Central memory CD8-positive, alpha-beta T cell (primary cell): ENCODE results near the gene LIMK1.
"Not testable (repeated sequence)": the region's sequence is repeated elsewhere in the genome, so short reads cannot be mapped to it uniquely, and the experiment has no call there.

Experiments used
- ATAC-seq: fragments of 150-1000 bp; cut with Tn5 transposase; replicated peaks from 2 replicates; pipeline ENCODE4 v1.10.0; 2022; ENCODE audit warnings: mild to moderate bottlenecking, moderate FRiP score, moderate number of reproducible peaks; ENCODE audit not compliant: poor library complexity, severe bottlenecking; ENCODE audit errors: extremely low read depth
- DNase-seq, 2 donors: peaks; one replicate each; pipeline ENCODE4 v3.0.0; 2021; ENCODE audit warnings: low spot score in 2 of 2
- H3K27ac Mint-ChIP-seq: one replicate; pipeline ENCODE4 v1.8.0; 2022; ENCODE audit warnings: low read depth, mild to moderate bottlenecking, moderate library complexity, mixed read lengths
- H3K27me3 Mint-ChIP-seq: one replicate; pipeline ENCODE4 v1.8.0; 2022; ENCODE audit warnings: mixed read lengths
- H3K36me3 Mint-ChIP-seq: one replicate; pipeline ENCODE4 v1.8.0; 2022; ENCODE audit warnings: mild to moderate bottlenecking, moderate library complexity, mixed read lengths; ENCODE audit not compliant: insufficient read depth
- H3K4me1 Mint-ChIP-seq: one replicate; pipeline ENCODE4 v1.8.0; 2022; ENCODE audit warnings: mixed read lengths
- H3K4me3 Mint-ChIP-seq: one replicate; pipeline ENCODE4 v1.8.0; 2022; ENCODE audit warnings: mild to moderate bottlenecking, moderate library complexity, mixed read lengths
- H3K9me3 Mint-ChIP-seq: one replicate; pipeline ENCODE4 v1.8.0; 2022; ENCODE audit warnings: mixed read lengths

Gene LIMK1

GRCh38 chr7:74083117-74083876 is at the start of gene LIMK1:
Gene LIMK1, plus strand, starts transcription at chr7:74083804. Its CDS starts 187 bp downstream, at chr7:74083991.
- Mint-ChIP-seq H3K9me3 (no peaks in the 10 kb centered on the region), H3K27ac (peak within 1 kb of the TSS; percentile 67), H3K27me3 (no peaks in the 10 kb centered on the region), H3K4me3 (peak within 1 kb of the TSS; percentile 84), H3K4me1 (peaks cover 14% of the 10 kb centered on the region), H3K36me3 (peaks cover 4% of the 10 kb centered on the region)
- ATAC-seq: peak; percentile 84
- DNase-seq: peak; percentile 60 to 70

GRCh38 chr7:74037609-74038008 is 46.0 kb upstream of the LIMK1 start:
- Mint-ChIP-seq H3K4me3 (no peak overlapping the region), H3K9me3 (no peaks in the 10 kb centered on the region), H3K4me1 (no peaks in the 10 kb centered on the region), H3K36me3 (no peaks in the 10 kb centered on the region), H3K27me3 (peaks cover 32% of the 10 kb centered on the region), H3K27ac (no peak overlapping the region)
- ATAC-seq (no peak), DNase-seq (no peak)

DNA sequence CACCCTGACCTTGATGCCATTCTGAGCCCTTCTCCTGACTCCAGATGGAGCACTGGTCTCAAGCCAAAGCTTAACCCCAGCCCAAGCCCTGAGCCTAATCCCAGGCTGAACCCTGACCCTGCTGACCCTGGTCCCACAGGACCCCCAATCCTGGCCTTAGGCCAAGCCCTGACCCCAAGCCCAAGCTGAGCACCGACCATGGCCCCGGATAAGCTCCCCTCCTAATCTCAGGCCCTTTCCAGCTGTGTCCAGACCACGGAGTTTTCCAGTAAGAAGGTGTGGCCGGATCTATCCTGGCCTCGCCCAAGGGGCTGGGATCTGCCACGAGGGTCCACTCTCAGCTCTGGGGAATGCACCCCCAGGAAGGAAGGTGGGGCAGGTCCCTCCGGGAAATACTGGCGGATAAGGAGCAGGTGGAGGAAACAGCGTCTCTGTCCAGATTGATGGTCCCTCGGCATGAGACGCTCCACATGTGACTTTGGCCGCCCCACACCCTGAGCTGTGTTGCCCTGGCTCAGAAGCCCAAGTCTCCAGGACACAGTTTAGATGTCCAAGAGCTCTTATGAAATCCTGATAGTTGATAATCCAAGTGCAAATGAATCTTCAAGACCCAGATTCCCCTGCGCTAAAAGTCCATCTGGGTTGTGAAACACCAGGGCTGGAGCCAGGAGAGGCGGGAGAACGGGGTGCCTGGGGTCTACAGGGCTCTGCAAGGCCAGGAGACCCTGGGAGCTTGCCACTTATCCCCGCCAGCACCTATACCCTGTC is 45.2 kb upstream of the LIMK1 start:
- H3K27ac Mint-ChIP-seq: no peak overlapping the region
- no peaks in the 10 kb centered on the region for H3K36me3 Mint-ChIP-seq
- no peak overlapping the region for H3K4me3 Mint-ChIP-seq
- H3K4me1 Mint-ChIP-seq: no peaks in the 10 kb centered on the region
- H3K27me3 Mint-ChIP-seq: peaks cover 32% of the 10 kb centered on the region
- H3K9me3 Mint-ChIP-seq: no peaks in the 10 kb centered on the region
- ATAC-seq (no peak), DNase-seq (no peak)

- DNase-seq: no peak
- Mint-ChIP-seq H3K27me3 (peaks cover 32% of the 10 kb centered on the region), H3K9me3 (no peaks in the 10 kb centered on the region), H3K4me1 (no peaks in the 10 kb centered on the region), H3K27ac (no peak overlapping the region), H3K4me3 (no peak overlapping the region), H3K36me3 (no peaks in the 10 kb centered on the region)
- ATAC-seq: no peak
Observed at GRCh38 chr7:74039337-74039736, 44.3 kb upstream of the LIMK1 start.

GRCh38 chr7:74040101-74040790 is 43.4 kb upstream of the LIMK1 start:
- Mint-ChIP-seq H3K4me1 (no peaks in the 10 kb centered on the region), H3K27ac (no peak overlapping the region), H3K9me3 (no peaks in the 10 kb centered on the region), H3K4me3 (no peak overlapping the region), H3K27me3 (peaks cover 32% of the 10 kb centered on the region), H3K36me3 (no peaks in the 10 kb centered on the region)
- DNase-seq (no peak), ATAC-seq (no peak)

GRCh38 chr7:74040791-74041520 is 42.6 kb upstream of the LIMK1 start:
- no peak for ATAC-seq
- Mint-ChIP-seq H3K9me3 (no peaks in the 10 kb centered on the region), H3K4me1 (no peaks in the 10 kb centered on the region)

DNA sequence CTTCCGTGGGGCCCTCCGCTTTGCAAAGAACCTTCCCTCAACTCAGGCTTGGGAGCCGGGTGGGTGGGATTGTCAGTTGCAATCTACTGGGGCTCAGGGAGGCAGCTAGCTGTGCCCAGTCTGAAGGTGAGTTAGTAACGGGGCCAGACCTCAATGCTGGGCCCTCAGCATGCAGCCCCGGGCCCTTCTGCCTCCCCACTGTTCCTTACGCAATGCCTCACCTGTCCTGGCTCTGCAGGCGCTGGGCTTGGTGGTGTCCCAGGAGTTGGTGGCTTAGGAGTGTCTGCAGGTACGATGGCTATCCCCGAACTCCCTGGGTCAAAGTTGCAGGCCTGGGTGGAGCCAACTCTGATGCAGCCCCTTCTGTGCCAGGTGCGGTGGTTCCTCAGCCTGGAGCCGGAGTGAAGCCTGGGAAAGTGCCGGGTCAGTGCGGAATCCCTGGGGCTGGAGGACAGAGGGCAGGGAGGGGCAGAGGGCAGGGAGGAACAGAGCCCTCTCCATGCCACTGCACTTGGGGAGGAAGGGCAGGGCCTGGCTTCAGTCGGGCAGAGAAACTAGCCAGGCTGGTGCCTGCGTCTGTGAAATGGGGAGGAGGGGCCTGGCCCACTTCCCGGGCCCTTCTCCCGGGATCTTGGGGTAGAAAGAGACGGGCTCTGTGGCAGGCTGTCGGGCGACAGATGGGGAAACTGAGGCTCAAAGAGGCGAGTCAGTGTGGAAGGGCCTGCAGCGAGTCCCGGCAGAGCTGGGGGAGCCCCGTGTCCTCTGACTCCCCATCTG is 40.7 kb upstream of the LIMK1 start:
- Mint-ChIP-seq H3K9me3 (no peaks in the 10 kb centered on the region), H3K27me3 (peaks cover 23% of the 10 kb centered on the region), H3K4me1 (no peaks in the 10 kb centered on the region), H3K27ac (no peak overlapping the region), H3K4me3 (no peak overlapping the region), H3K36me3 (no peaks in the 10 kb centered on the region)
- ATAC-seq (no peak), DNase-seq (no peak)

More at GRCh38 chr7:74040791-74041520, 42.6 kb upstream of the LIMK1 start:
- Mint-ChIP-seq H3K27ac (no peak overlapping the region), H3K4me3 (no peak overlapping the region), H3K27me3 (peaks cover 32% of the 10 kb centered on the region), H3K36me3 (no peaks in the 10 kb centered on the region)
- DNase-seq: no peak

- no peak for ATAC-seq
- peaks cover 17% of the 10 kb centered on the region for H3K27me3 Mint-ChIP-seq
- H3K9me3 Mint-ChIP-seq: no peaks in the 10 kb centered on the region
- no peak overlapping the region for H3K4me3 Mint-ChIP-seq
- no peak overlapping the region for H3K27ac Mint-ChIP-seq
- no peaks in the 10 kb centered on the region for H3K4me1 Mint-ChIP-seq
- no peaks in the 10 kb centered on the region for H3K36me3 Mint-ChIP-seq
- DNase-seq: no peak
Observed at GRCh38 chr7:74043523-74043951, 40.1 kb upstream of the LIMK1 start.

GRCh38 chr7:74044366-74045350 is 38.9 kb upstream of the LIMK1 start:
- Mint-ChIP-seq H3K4me1 (no peaks in the 10 kb centered on the region), H3K27me3 (peaks cover 10% of the 10 kb centered on the region), H3K4me3 (no peak overlapping the region), H3K36me3 (no peaks in the 10 kb centered on the region), H3K27ac (no peak overlapping the region), H3K9me3 (no peaks in the 10 kb centered on the region)
- DNase-seq: no peak
- no peak for ATAC-seq

DNA sequence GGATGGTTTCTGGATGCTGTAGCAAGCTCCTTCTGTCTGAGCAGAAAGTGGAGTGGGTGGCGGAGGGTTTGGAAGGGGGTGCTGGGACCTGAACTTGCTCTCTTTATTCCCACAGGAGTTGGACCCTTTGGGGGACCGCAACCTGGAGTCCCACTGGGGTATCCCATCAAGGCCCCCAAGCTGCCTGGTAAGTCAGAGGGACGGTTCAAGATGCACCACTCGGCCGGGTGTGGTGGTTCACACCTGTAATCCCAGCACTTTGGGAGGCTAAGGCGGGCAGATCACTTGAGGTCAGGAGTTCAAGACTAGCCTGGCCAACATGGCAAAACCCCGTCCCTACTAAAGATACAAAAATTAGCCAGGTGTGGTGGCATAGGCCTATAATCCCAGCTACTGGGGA is 37.0 kb upstream of the LIMK1 start:
- not testable (repeated sequence) for H3K4me1 Mint-ChIP-seq, H3K4me3 Mint-ChIP-seq, H3K27ac Mint-ChIP-seq, DNase-seq, H3K36me3 Mint-ChIP-seq, H3K27me3 Mint-ChIP-seq, H3K9me3 Mint-ChIP-seq, ATAC-seq

- Mint-ChIP-seq H3K27me3 (no peaks in the 10 kb centered on the region), H3K9me3 (no peaks in the 10 kb centered on the region), H3K36me3 (no peaks in the 10 kb centered on the region), H3K4me1 (no peaks in the 10 kb centered on the region), H3K4me3 (no peak overlapping the region), H3K27ac (no peak overlapping the region)
- no peak for ATAC-seq
- no peak for DNase-seq
Observed at GRCh38 chr7:74047804-74048380, 35.7 kb upstream of the LIMK1 start.
